ENCODE data around the gene DTD1. TPM values are rescaled to one million over a fixed set of nuclear protein-coding genes. Genes with fewer than 3 reads are reported as not detected.

The DTD1 gene
- total RNA-seq, 2 donors from 2014 or later, result 46.1 to 47.6 TPM

DNA sequence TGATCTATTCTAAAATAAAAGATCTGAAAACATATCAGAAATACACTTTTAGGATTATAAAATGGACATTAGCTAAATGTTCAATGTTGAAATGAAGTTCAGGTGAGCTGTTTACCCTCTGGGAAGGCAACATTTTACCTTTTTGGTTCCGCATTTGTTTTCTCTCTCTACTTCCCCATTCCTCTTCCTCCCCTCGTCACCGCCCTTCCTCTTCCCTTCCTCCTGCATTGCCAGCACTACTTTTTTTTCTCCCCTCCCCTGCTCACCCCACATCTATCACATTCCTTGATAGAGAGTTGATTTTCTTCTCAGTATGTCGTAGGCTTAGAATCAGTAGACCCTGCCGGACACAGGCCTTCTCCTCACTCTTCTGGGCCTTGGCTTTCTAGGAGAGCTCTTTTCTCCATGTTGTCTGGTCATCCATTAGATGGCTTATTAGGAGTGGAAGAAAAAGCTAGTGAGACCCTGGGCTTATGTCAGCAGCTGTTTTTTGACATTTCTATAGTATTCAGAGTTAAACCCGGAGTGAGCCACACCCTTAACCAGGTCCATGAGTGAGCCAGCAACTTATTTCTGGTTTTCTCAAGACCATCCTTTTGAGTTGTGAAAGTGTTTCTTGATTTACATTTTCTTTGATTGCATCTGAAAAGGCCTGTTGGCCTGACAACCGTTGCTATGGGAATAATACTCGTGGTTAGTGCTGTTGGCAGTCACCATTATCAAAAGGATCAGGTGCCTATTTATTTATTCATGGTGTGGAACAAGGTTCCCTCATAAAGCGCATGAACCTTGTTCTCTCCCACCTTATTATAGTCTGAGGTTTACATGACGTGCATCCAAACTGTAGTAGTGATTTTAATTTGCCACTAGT lies 90.9 kb downstream of the DTD1 start:
- H3K4me3 Mint-ChIP-seq, result no peak overlapping the region
- H3K27ac Mint-ChIP-seq, result no peak overlapping the region
- H3K4me1 Mint-ChIP-seq (ENCODE audit: low read depth), result no peaks in the 10 kb centered on the region
- no peaks in the 10 kb centered on the region for H3K9me3 Mint-ChIP-seq
- no peaks in the 10 kb centered on the region for H3K36me3 Mint-ChIP-seq (ENCODE audit: insufficient read depth in 2 of 2)
- no peak for ATAC-seq (replicated peaks in 1 of 2)
- no peaks in the 10 kb centered on the region for H3K27me3 Mint-ChIP-seq (ENCODE audit: low read depth)
- DNase-seq, result no peak

- Mint-ChIP-seq H3K9me3 (no peaks in the 10 kb centered on the region), H3K27me3 (ENCODE audit: low read depth) (no peaks in the 10 kb centered on the region), H3K27ac (no peak overlapping the region), H3K4me1 (ENCODE audit: low read depth) (no peaks in the 10 kb centered on the region), H3K36me3 (ENCODE audit: insufficient read depth in 2 of 2) (no peaks in the 10 kb centered on the region), H3K4me3 (no peak overlapping the region)
- DNase-seq (no peak), ATAC-seq (replicated peaks in 1 of 2) (no peak)
Measured at GRCh38 chr20:18683839-18684238, 96.0 kb downstream of the DTD1 start.

DNA sequence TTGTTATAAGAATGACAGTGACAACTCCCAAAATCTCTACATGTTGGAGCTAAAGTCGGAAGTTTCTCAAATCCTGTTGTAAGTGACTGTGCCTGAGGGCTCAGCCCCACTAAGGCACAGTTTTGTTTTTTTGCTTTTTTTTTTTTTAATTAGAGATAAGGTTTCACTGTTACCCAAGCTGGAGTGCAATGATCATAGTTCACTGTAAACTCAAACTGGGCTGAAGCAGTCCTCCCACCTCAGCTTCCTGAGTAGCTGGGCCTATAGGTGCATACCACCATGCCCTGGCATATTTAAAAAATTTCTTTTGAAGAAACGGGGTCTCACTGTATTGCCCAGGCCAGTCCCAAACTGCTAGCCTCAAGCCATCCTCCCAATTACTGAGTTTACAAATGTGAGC lies 96.9 kb downstream of the DTD1 start:
- Mint-ChIP-seq H3K36me3 (ENCODE audit: insufficient read depth in 2 of 2) (no peaks in the 10 kb centered on the region), H3K27me3 (ENCODE audit: low read depth) (no peaks in the 10 kb centered on the region), H3K27ac (no peak overlapping the region), H3K9me3 (no peaks in the 10 kb centered on the region), H3K4me1 (ENCODE audit: low read depth) (no peaks in the 10 kb centered on the region), H3K4me3 (no peak overlapping the region)
- no peak for DNase-seq
- ATAC-seq (replicated peaks in 1 of 2), result no peak

DNA sequence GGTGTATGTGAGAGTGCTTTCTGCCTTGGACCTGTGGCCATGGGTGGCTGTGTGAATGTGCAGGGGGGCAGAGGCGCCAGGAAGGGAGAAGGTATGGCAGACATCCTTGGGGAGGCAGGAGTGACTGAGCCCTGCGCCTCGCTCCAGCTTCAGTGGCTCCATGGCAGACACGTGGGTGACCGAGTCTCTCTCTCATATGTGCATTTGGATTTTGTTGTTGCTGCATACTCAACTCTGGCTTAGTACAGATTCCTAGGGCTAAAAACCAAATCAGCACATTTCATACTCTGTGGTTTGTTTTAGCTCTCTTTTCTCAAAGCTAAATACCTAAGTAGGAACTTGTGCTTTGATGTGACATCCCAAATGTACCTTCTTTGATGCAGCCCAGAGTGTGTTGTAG lies 97.6 kb downstream of the DTD1 start:
- H3K9me3 Mint-ChIP-seq, result no peaks in the 10 kb centered on the region
- ATAC-seq (replicated peaks in 1 of 2), result no peak
- no peaks in the 10 kb centered on the region for H3K4me1 Mint-ChIP-seq (ENCODE audit: low read depth)
- no peak for DNase-seq
- no peaks in the 10 kb centered on the region for H3K36me3 Mint-ChIP-seq (ENCODE audit: insufficient read depth in 2 of 2)
- H3K27me3 Mint-ChIP-seq (ENCODE audit: low read depth), result no peaks in the 10 kb centered on the region
- H3K4me3 Mint-ChIP-seq, result no peak overlapping the region
- H3K27ac Mint-ChIP-seq, result no peak overlapping the region

DNA sequence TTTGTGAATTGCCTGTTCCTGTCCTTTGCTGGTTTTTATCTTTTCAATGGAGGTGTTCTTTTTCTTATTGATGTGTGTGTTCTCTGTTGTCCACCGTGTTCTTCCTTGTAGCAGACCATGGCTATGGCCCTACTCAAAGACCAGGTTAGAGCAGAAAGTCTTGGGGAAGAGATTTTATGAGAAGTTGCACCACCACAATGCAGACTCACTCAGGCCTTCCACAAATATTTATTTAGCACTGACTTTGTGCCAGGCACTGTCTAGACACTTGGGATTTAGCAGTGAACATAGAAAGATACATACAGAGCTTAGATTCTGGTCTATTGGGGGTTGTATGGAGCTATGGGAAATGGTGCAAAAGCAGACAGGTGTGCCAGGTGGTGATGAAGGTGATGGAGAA lies 98.8 kb downstream of the DTD1 start:
- DNase-seq (no peak), ATAC-seq (replicated peaks in 1 of 2) (no peak)
- Mint-ChIP-seq H3K4me3 (no peak overlapping the region), H3K36me3 (ENCODE audit: insufficient read depth in 2 of 2) (no peaks in the 10 kb centered on the region), H3K4me1 (ENCODE audit: low read depth) (no peaks in the 10 kb centered on the region), H3K9me3 (no peaks in the 10 kb centered on the region), H3K27me3 (ENCODE audit: low read depth) (no peaks in the 10 kb centered on the region), H3K27ac (no peak overlapping the region)

DNA sequence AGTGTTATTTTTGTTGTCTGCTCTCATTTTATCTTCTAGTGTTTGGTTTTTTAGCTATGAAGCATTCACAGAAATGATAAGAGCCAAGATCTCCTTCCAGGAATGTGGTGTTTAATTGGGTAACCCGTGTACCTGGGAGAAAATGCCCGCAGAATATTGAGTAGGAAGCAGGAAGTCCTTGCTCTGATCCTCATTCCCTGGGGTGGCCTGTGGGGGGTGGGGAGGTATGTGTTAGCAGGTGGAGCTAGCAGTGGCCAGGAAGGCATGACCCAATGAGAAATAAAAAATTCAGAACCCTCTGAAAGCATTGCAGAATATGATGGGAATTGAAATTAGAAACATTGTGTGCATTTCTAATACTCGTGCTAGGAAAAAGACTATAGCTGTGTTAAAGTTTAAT lies 100.8 kb downstream of the DTD1 start:
- Mint-ChIP-seq H3K9me3 (no peaks in the 10 kb centered on the region), H3K27ac (no peak overlapping the region), H3K27me3 (ENCODE audit: low read depth) (no peaks in the 10 kb centered on the region), H3K36me3 (ENCODE audit: insufficient read depth in 2 of 2) (no peaks in the 10 kb centered on the region), H3K4me1 (ENCODE audit: low read depth) (no peaks in the 10 kb centered on the region), H3K4me3 (no peak overlapping the region)
- ATAC-seq (replicated peaks in 1 of 2) (no peak), DNase-seq (no peak)

GRCh38 chr20:18689557-18689956 lies 101.7 kb downstream of the DTD1 start:
- Mint-ChIP-seq H3K27me3 (ENCODE audit: low read depth) (no peaks in the 10 kb centered on the region), H3K9me3 (no peaks in the 10 kb centered on the region), H3K4me3 (no peak overlapping the region), H3K36me3 (ENCODE audit: insufficient read depth in 2 of 2) (no peaks in the 10 kb centered on the region), H3K27ac (no peak overlapping the region), H3K4me1 (ENCODE audit: low read depth) (no peaks in the 10 kb centered on the region)
- no peak for ATAC-seq (replicated peaks in 1 of 2)
- no peak for DNase-seq

DNA sequence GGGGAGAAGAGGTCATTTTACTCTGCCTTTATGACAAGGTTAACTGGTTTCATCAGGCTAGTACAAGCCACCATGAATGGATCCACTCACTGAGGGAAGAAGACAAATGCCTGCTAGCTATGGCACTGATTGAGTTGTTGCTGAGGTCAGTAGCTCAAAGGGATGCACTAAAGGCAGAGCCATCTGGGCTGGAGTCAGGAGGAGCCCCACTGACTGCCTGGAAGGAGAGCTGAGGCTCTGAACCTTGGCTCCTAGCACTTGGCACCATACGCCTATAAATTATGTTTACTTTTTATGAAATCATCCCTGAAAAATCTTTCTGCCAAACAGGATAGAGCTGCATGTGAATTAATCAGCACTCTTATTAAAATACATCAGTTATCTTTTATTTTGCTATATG lies 104.6 kb downstream of the DTD1 start:
- DNase-seq, result no peak
- Mint-ChIP-seq H3K36me3 (ENCODE audit: insufficient read depth in 2 of 2) (no peaks in the 10 kb centered on the region), H3K9me3 (no peaks in the 10 kb centered on the region), H3K4me3 (no peak overlapping the region), H3K4me1 (ENCODE audit: low read depth) (no peaks in the 10 kb centered on the region), H3K27me3 (ENCODE audit: low read depth) (no peaks in the 10 kb centered on the region), H3K27ac (no peak overlapping the region)
- no peak for ATAC-seq (replicated peaks in 1 of 2)

GRCh38 chr20:18694071-18694470 lies 106.2 kb downstream of the DTD1 start:
- Mint-ChIP-seq H3K4me3 (no peak overlapping the region), H3K36me3 (ENCODE audit: insufficient read depth in 2 of 2) (no peaks in the 10 kb centered on the region), H3K9me3 (no peaks in the 10 kb centered on the region), H3K4me1 (ENCODE audit: low read depth) (no peaks in the 10 kb centered on the region), H3K27me3 (ENCODE audit: low read depth) (no peaks in the 10 kb centered on the region), H3K27ac (no peak overlapping the region)
- DNase-seq (no peak), ATAC-seq (replicated peaks in 1 of 2) (no peak)

DNA sequence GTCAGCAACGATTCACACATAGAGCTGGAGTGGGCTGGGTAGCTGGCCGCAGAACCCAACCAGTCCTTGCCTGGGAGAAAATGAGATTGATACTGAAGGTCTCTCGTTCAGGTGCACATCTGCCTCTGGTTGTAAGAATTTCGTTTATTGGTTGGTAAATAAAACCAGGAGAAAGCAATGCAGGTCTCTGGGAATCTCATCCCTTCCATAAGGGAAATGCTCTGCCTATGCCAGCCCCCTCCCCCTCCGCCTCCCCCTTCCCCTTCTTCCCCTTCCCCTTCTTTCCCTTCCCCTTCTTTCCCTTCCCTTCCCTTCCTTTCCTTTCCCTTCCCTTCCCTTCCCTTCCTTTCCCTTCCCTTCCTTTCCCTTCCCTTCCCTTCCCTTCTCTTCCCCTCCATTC lies 107.3 kb downstream of the DTD1 start:
- no peaks in the 10 kb centered on the region for H3K36me3 Mint-ChIP-seq (ENCODE audit: insufficient read depth in 2 of 2)
- H3K4me1 Mint-ChIP-seq (ENCODE audit: low read depth), result no peaks in the 10 kb centered on the region
- ATAC-seq (replicated peaks in 1 of 2), result no peak
- H3K4me3 Mint-ChIP-seq, result no peak overlapping the region
- no peaks in the 10 kb centered on the region for H3K27me3 Mint-ChIP-seq (ENCODE audit: low read depth)
- DNase-seq, result no peak
- H3K27ac Mint-ChIP-seq, result no peak overlapping the region
- no peaks in the 10 kb centered on the region for H3K9me3 Mint-ChIP-seq

DNA sequence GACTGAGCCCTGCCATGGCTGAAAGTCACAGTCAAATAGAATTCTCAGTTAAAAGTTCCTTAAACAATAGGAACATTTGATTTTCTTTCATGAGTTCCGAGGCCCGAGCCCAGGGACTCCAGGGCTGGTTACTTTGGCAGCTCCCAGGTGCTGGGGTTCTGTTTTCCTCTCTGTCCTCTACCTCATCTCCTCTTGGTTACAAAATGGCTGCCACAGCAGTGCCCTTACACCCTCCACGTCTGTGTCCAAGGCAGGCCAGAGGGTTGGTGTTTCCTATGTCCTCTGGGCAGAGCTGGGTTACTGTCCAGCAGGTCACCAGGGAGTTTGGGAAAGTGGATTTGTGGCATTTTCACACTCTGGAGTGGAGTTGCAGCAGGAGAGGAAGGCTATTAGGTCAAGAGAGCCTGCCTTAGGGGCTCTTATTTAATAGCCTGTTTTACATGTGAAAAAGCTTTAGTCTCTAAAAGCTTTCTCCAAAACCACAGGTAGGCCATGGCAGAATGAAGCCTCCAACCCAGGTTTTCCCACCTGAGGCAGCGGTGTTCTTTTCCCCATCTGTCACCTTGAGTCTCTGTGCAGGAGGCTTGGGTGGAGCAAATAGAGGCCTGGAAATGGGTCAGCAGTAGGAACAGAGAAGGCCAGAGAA lies 111.0 kb downstream of the DTD1 start:
- Mint-ChIP-seq H3K4me3 (no peak overlapping the region), H3K4me1 (ENCODE audit: low read depth) (no peaks in the 10 kb centered on the region), H3K27ac (no peak overlapping the region), H3K9me3 (no peaks in the 10 kb centered on the region), H3K27me3 (ENCODE audit: low read depth) (no peaks in the 10 kb centered on the region), H3K36me3 (ENCODE audit: insufficient read depth in 2 of 2) (no peaks in the 10 kb centered on the region)
- DNase-seq (no peak), ATAC-seq (replicated peaks in 1 of 2) (no peak)

- Mint-ChIP-seq H3K27me3 (ENCODE audit: low read depth) (no peaks in the 10 kb centered on the region), H3K4me3 (no peak overlapping the region), H3K9me3 (no peaks in the 10 kb centered on the region), H3K4me1 (ENCODE audit: low read depth) (no peaks in the 10 kb centered on the region), H3K36me3 (ENCODE audit: insufficient read depth in 2 of 2) (no peaks in the 10 kb centered on the region), H3K27ac (no peak overlapping the region)
- DNase-seq (no peak), ATAC-seq (replicated peaks in 1 of 2) (no peak)
Measured at GRCh38 chr20:18701969-18702368, 114.1 kb downstream of the DTD1 start.

DNA sequence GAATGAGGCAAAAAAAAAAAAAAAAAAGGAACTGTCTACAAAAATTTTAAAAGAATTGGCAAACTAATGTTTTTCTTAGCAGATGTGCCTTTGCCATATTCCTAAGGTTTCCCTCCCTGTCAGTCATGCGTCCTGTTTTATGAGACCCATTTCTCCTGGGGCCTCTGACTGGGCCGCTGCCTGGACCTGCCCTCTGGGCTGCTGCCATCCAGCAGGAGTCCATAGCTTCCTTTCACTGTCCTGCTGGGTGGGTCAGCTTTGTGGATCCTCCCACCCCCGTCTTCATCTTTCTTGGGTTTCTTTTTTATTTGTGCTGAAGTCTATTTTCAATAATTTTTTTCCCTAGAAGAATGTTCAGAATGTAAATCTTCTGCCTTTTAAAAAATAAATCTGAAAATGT lies 114.9 kb downstream of the DTD1 start:
- Mint-ChIP-seq H3K27me3 (ENCODE audit: low read depth) (no peaks in the 10 kb centered on the region), H3K36me3 (ENCODE audit: insufficient read depth in 2 of 2) (no peaks in the 10 kb centered on the region), H3K9me3 (no peaks in the 10 kb centered on the region), H3K4me3 (no peak overlapping the region), H3K4me1 (ENCODE audit: low read depth) (no peaks in the 10 kb centered on the region), H3K27ac (no peak overlapping the region)
- DNase-seq (no peak), ATAC-seq (replicated peaks in 1 of 2) (no peak)

DNA sequence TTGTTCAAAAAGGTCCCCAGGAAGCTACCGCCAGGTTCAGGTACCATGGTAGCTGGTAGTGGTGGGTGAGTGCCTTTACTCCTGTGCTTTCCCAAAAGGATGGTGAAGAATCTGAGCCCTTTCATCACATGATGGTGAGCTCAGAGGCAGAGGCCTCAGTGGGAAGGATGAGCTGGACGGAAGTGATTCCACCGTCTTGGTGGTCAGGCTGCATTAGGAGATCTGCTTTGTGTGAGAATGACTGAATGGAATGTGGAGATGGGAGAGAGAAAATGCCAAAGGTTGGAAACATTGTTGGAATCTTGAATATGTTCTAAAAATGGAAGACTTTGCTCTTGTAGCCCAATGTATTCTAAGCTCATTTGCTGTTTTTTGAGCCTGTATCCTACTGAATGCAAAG lies 117.6 kb downstream of the DTD1 start:
- no peaks in the 10 kb centered on the region for H3K36me3 Mint-ChIP-seq (ENCODE audit: insufficient read depth in 2 of 2)
- no peaks in the 10 kb centered on the region for H3K9me3 Mint-ChIP-seq
- DNase-seq (no peak), ATAC-seq (replicated peaks in 1 of 2) (no peak)
- no peaks in the 10 kb centered on the region for H3K4me1 Mint-ChIP-seq (ENCODE audit: low read depth)
- no peak overlapping the region for H3K4me3 Mint-ChIP-seq
- no peak overlapping the region for H3K27ac Mint-ChIP-seq
- H3K27me3 Mint-ChIP-seq (ENCODE audit: low read depth), result no peaks in the 10 kb centered on the region
